GM10266 (cell line): Measurements from ENCODE around the gene MRTFA.
"Not testable (repeated sequence)": the region's sequence is repeated elsewhere in the genome, so short reads cannot be mapped to it uniquely, and the experiment has no call there.

Experiments used
- DNase-seq: peaks from one replicate; pipeline ENCODE4 v3.0.0; 2012; ENCODE audit errors: extremely low spot score
- TF ChIP-seq, protein P1 (sequence below): IDR thresholded peaks from 2 replicates; pipeline ENCODE4 v1.5.1; 2012; ENCODE audit warnings: mild to moderate bottlenecking, low read depth; ENCODE audit not compliant: control insufficient read depth, insufficient read depth; ENCODE audit errors: missing control alignments

Gene MRTFA

DNA sequence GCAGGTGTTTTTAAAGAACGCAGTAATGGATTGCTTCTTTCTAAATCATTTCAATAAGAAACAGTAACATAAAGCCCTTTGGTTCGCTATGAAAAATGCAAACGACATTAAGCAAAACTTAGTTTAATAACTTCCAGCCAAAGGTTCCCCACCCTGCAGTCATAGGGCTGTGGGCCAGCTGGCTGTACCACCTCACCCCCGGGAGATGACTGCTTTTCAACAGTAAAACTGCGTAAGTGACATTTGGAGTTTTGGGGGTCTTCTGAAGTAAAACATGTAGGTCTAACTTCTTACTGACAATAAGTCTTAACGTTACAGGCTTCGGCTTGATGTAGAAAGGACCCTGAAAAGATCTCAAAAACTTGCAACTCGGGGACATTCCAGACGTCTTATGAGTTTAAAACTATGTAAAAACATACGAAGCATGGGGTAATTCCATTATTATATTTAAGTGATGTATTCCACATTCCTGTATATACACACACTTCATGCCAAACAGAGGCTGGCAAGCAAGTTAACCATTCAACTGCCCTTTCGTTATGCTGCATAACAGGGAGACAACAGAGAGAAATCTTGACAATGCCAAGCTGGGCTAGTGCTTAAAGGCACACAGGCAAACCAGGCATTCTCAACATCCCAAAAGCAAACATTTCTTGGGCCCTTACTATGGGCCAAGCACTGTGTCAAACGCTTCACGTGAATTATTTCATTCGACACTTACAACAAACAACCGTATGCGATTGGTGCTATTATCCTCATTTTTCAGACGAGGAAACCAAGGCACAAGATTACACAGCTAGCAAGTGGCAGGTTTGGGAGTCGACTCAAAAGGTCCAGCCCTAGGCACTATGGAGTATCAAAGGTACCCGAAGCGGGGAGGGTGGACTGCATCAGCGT is 1.2 kb downstream of the MRTFA start:
- TF ChIP-seq, protein P1, sequence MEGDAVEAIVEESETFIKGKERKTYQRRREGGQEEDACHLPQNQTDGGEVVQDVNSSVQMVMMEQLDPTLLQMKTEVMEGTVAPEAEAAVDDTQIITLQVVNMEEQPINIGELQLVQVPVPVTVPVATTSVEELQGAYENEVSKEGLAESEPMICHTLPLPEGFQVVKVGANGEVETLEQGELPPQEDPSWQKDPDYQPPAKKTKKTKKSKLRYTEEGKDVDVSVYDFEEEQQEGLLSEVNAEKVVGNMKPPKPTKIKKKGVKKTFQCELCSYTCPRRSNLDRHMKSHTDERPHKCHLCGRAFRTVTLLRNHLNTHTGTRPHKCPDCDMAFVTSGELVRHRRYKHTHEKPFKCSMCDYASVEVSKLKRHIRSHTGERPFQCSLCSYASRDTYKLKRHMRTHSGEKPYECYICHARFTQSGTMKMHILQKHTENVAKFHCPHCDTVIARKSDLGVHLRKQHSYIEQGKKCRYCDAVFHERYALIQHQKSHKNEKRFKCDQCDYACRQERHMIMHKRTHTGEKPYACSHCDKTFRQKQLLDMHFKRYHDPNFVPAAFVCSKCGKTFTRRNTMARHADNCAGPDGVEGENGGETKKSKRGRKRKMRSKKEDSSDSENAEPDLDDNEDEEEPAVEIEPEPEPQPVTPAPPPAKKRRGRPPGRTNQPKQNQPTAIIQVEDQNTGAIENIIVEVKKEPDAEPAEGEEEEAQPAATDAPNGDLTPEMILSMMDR = no peak

DNA sequence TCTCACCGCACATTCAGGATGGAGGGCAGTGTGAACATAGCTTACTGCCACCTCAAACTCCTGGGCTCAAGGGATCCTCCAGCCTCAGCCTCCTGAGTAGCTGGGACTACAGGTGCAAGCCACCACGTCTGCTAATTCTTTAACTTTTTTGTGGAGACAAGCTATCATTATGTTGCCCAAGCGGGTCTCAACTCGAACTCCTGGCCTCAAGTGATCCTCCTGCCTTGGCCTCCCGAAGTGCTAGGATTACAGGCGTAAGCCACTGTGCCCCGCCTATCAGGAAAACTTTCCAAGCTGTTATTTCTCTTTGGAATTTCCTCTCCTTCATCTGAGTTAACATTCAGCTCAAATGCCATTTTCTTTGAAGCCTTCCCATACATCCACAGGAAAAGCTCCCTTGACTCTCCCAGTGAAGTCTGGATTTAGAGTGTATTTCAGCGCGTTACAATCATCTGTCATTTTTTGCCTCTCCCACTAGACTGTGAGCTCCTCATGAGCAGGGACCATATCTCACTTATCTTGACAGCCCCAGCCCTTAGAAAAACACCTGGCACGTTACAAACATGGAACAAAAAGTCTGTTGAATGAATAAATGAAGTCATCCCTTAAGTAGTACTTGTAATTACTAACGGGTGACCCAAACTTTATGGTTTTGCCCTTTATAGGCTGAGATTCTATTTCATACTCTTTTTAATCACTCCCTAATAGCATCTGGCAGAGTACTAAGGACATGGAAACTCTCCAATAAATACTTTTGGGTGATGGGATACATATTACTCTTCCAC is 2.2 kb downstream of the MRTFA start:
- DNase-seq = no peak
- TF ChIP-seq, protein P1 = no peak

More for the DNA sequence above, 1.2 kb downstream of the MRTFA start:
- no peak for DNase-seq

DNA sequence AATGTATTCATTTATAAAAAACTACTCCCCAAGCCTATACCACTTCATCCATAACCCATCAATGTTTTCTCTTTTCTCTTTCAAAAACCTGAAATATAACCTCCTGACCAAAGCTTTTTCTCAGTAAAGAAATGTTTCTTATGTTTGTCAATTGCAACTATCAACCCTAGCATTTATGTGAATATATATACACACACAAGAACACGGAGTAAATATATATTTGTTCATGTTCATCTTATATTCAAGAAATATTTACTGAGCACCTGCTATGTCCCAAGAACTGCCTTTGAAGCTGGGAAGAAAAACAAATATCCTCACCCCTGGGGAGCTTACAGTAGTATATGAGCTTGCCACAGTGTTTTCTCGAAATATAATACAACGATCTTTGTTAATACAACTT is 3.5 kb downstream of the MRTFA start:
- no peak for DNase-seq
- TF ChIP-seq, protein P1 = no peak

- TF ChIP-seq, protein P1 = no peak
- no peak for DNase-seq
These were observed 4.6 kb downstream of the MRTFA start for GRCh38 chr22:40631925-40632324.

DNA sequence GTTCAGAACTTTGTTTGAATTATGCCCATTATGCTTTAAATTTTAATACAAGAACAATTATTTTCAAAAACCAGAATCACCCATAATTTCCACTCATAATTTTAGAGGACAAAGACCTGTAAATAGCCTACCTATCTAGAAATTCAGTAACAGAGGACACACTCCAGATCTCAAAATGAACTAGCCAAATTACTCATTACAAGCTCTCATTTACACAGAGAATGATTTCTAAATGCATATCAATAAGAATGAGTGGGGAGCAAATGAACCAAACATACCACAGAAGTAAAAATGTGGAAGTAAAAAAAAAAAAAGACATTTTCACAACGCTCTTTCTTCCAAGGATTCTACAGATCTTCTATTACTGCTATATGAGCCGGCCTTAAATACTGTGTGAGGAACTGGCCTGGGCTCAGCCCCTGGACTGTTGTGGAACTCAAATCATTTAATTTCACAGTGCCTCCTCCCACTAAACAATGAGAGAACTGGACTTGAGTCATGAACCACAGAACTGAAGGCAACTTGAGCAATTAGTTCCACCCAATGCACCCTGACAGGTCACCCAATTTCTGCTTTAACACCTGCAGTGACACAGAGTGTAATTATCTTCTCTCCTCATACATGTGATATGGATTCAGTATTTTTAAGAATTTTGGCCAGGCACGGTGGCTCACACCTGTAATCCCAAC is 8.0 kb downstream of the MRTFA start:
- TF ChIP-seq, protein P1 = no peak
- no peak for DNase-seq

DNA sequence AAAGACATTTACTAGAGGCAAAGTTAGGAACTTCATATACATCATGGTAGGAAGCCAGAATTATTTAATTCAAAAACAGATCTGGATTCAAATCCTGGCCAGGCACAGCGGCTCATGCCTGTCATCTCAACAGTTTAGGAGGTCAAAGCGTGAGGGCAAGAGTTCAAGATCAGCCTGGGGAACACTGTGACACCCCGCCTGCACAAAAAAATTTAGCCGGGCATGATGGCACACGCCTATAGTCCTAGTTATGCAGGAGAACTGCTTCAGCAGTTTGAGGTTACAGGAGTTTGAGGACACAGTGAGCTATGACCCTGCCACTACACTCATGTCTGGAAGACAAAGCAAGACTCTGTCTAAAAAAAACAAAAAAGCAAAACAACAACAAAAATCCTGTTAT is 8.9 kb downstream of the MRTFA start:
- TF ChIP-seq, protein P1 = no peak
- no peak for DNase-seq

DNA sequence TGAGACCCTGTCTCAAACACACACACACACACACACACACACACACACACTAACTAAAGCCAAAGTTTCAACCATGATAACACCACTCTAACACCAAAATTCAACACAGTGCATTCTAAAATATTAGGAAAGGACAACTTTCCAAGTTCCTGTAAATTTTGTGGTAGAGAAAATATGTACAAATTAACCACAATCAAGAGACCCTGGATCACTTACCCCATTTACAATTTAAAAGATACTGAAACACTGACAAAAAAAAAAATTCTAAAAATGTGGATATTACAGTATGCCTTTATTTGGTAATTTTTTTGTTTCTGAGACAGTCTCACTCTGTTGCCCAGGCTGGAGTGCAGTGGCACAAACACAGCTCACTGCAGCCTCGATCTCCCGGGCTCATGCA is 9.7 kb downstream of the MRTFA start:
- TF ChIP-seq, protein P1 = no peak
- DNase-seq = no peak

DNA sequence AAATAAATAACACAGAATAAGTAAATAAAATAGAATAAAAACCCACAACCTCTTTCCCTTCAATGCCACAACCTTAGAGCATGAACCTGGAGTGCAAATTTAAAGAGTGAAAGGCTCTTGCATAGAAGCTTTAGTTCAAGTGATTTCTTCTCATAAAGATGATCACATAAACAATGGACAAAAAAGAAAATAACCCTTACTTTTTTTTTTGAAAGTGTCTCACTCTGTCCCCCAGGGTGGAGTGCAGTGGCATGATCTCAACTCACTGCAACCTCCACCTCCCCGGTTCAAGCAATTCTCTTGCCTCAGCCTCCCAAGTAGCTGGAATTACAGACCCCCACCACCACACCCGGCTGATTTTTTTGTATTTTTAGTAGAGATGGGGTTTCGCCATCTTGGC is 10.7 kb downstream of the MRTFA start:
- DNase-seq = not testable (repeated sequence)

DNA sequence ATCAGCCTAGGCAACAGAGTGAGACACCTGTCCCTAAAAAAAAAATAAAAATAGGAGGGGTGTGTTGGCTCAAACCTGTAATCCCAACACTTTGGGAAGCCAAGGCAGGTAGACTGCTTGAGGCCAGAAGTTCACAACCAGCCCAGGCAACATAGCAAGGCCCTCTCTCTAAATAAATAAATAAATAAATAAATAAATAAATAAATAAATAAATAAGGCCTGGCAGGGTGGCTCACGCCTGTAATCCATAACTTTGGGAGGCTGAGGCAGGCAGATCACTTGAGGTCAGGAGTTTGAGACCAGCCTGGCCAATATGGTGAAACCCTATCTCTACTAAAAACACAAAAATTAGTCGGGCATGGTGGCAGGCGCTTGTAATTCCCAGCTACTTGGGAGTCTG is 11.2 kb downstream of the MRTFA start:
- DNase-seq = not testable (repeated sequence)
